GM12878 (cell line): ENCODE data around the gene N4BP2L1. TPM values are rescaled to one million over a fixed set of nuclear protein-coding genes. Genes with fewer than 3 reads are reported as not detected.

Source experiments
- ATAC-seq: fragments of 200-7000 bp; cut with Tn5 transposase; 3 replicates; pipeline ENCODE4 v1.9.1; 2020; ENCODE audit warnings: mild to moderate bottlenecking, moderate library complexity
- BruUV-seq: library from RNA; stranded (reverse); fragments of 400-500 nt; replicated peaks from 2 replicates; lab custom pipeline; 2021; lab: Mats Ljungman, UMichigan
- CTCF ChIA-PET: fragments of 300-600 bp; sonication (Branson Sonifier 250); formaldehyde crosslinking; extraction: SDS; loops from one replicate; lab custom pipeline; 2021; ENCODE audit warnings: inconsistent platforms; lab: Yijun Ruan, JAX
- POLR2A ChIA-PET: fragments of 350-600 bp; formaldehyde crosslinking; extraction: SDS; loops from one replicate; lab custom pipeline; 2021; ENCODE audit warnings: inconsistent platforms; lab: Charles Lee
- RAD21 ChIA-PET: fragments of 300-600 bp; sonication (Branson Sonifier 250); formaldehyde crosslinking; loops from one replicate; lab custom pipeline; 2023; ENCODE audit warnings: antibody characterized with exemption; ENCODE audit not compliant: unreplicated experiment; lab: Charles Lee
- SMC1A ChIA-PET: fragments of 300-600 bp; sonication (Branson Sonifier 250); formaldehyde crosslinking; loops from one replicate; lab custom pipeline; 2023; ENCODE audit not compliant: unreplicated experiment, uncharacterized antibody; lab: Charles Lee
- DNase-seq: peaks from one replicate; pipeline ENCODE4 v3.0.0-alpha.2; 2011; ENCODE audit warnings: low read depth, low spot score
- FAIRE-seq: peaks from 3 replicates; lab custom pipeline; 2011; peaks lifted over from hg19 to GRCh38; lab: Jason Lieb, UNC
- H2AFZ ChIP-seq: 2 replicates; pipeline ENCODE4 v1.6.0; 2011; ENCODE audit warnings: low read depth, low read length, control low read depth; ENCODE audit not compliant: control insufficient read depth
- H3K27ac ChIP-seq: 2 replicates; pipeline ENCODE4 v1.5.1; 2011; ENCODE audit warnings: control low read depth; ENCODE audit not compliant: control insufficient read depth, insufficient read depth
- H3K27me3 ChIP-seq, 2 experiments: replicated peaks in 1 of 2; 2 replicates each; pipeline versions ENCODE4 v1.6.0 to v1.6.1; 2011; ENCODE audit warnings: low read length in 1 of 2; ENCODE audit not compliant: control insufficient read depth in 2 of 2, insufficient read depth in 2 of 2
- H3K36me3 ChIP-seq, 2 experiments: 2 replicates each; pipeline ENCODE4 v1.5.1; 2011; ENCODE audit warnings: low read length in 1 of 2; ENCODE audit not compliant: control insufficient read depth in 2 of 2, insufficient read depth in 2 of 2
- H3K4me1 ChIP-seq: 2 replicates; pipeline ENCODE4 v1.6.1; 2011; ENCODE audit warnings: mild to moderate bottlenecking, low read length, moderate library complexity, mixed read lengths; ENCODE audit not compliant: control insufficient read depth, insufficient read depth
- H3K4me2 ChIP-seq: 2 replicates; pipeline ENCODE4 v1.6.0; 2011; ENCODE audit warnings: control low read depth; ENCODE audit not compliant: control insufficient read depth, insufficient read depth
- H3K4me3 ChIP-seq: fragments of 200-600 bp; sonication (generic); 2 replicates; pipeline ENCODE4 v1.5.1; 2016
- H3K79me2 ChIP-seq: 2 replicates; pipeline ENCODE4 v1.6.0; 2011; ENCODE audit warnings: low read length; ENCODE audit not compliant: control insufficient read depth, insufficient read depth
- H3K9ac ChIP-seq: 2 replicates; pipeline ENCODE4 v1.8.0; 2011; ENCODE audit warnings: low read length, control low read depth, mixed read lengths; ENCODE audit not compliant: control insufficient read depth, insufficient read depth
- H3K9me3 ChIP-seq: replicated peaks from 3 replicates; pipeline ENCODE4 v1.5.1; 2011; ENCODE audit warnings: mild to moderate bottlenecking, low read length; ENCODE audit not compliant: control insufficient read depth, insufficient read depth
- H4K20me1 ChIP-seq: 2 replicates; pipeline ENCODE4 v1.6.0; 2011; ENCODE audit not compliant: control insufficient read depth, insufficient read depth
- BCL11A ChIP-seq: IDR thresholded peaks from 2 replicates; pipeline ENCODE4 v1.6.1; 2011; ENCODE audit warnings: low read depth, low read length
- CBX3 ChIP-seq: fragments of 200-600 bp; sonication (generic); IDR thresholded peaks from 2 replicates; pipeline ENCODE4 v1.6.1; 2016; ENCODE audit warnings: low read depth, borderline replicate concordance
- IRF4 ChIP-seq: IDR thresholded peaks from 2 replicates; pipeline ENCODE4 v1.6.1; 2011; ENCODE audit warnings: low read depth, low read length
- IRF5 ChIP-seq: fragments of 450-650 bp; IDR thresholded peaks from 2 replicates; pipeline ENCODE4 v1.6.1; 2017; ENCODE audit warnings: borderline replicate concordance
- NRF1 ChIP-seq: conservative IDR thresholded peaks from 2 replicates; pipeline ENCODE4 v1.6.1; 2011; ENCODE audit warnings: mild to moderate bottlenecking, low read depth, low read length, improper control_type of control experiment
- PKNOX1 ChIP-seq: fragments of 450-650 bp; IDR thresholded peaks from 2 replicates; pipeline ENCODE4 v1.6.1; 2016; ENCODE audit warnings: mild to moderate bottlenecking
- TBL1XR1 ChIP-seq: IDR thresholded peaks from 2 replicates; pipeline ENCODE4 v1.6.1; 2012; ENCODE audit warnings: low read depth, low read length, improper control_type of control experiment
- ZZZ3 ChIP-seq: IDR thresholded peaks from 2 replicates; pipeline ENCODE4 v1.6.1; 2011; ENCODE audit warnings: low read depth; ENCODE audit not compliant: control insufficient read depth, insufficient read length
- WGBS: methylation state at CpG from one replicate; pipeline ENCODE4 v1.1.6; 2016; ENCODE audit warnings: low lambda C conversion rate; ENCODE audit not compliant: insufficient replicate concordance, insufficient coverage; ENCODE audit errors: missing lambda C conversion rate; 5-methylcytosine and 5-hydroxymethylcytosine counted together
- in situ Hi-C: fragments of 300-500 bp; cut with MboI; formaldehyde crosslinking; loops from 9 replicates; pipeline ENCODE4 v1.14.3; 2018; ENCODE audit warnings: mixed read lengths
- intact Hi-C: fragments of 100-400 bp; cut with micrococcal nuclease; formaldehyde crosslinking; loops from one replicate; pipeline ENCODE4 v1.14.2; 2022; ENCODE audit not compliant: unreplicated experiment
- polyA plus RNA-seq, 11 experiments: library from polyadenylated mRNA; depleted of rRNA in 4 of 11; unstranded in 6 of 11; stranded (reverse) in 5 of 11; fragments of >200 nt; fragmentation: Nextera tagmentation in 4 of 11; fragmentation: Illumina TruSeq in 1 of 11; extraction: Ambion mirVana in 4 of 11; extraction: Trizol in 1 of 11; gene quantifications; 1 replicate in 1 of 11; 2 replicates in 10 of 11; pipeline versions ENCODE4 v1.2.1 to v1.2.3, GENCODE V29; 2011 to 2016; ENCODE audit warnings: inconsistent platforms in 2 of 11, missing spikeins in 2 of 11, low read depth in 1 of 11
- total RNA-seq, 4 experiments: library from RNA; depleted of rRNA in 3 of 4; stranded (reverse); fragments of >200 nt in 3 of 4; fragmentation: Illumina TruSeq in 1 of 4; extraction: Trizol in 1 of 4; gene quantifications; 2 replicates each; pipeline versions ENCODE4 v1.2.1 to v1.2.3, GENCODE V29; 2013 to 2021
- TF ChIP-seq, protein P1 (sequence below): fragments of 450-650 bp; formaldehyde crosslinking; IDR thresholded peaks from 2 replicates; pipeline ENCODE4 v1.5.0; 2022; ENCODE audit warnings: mild to moderate bottlenecking, missing genetic modification characterization
- TF ChIP-seq, protein P2 (sequence below): fragments of 450-650 bp; conservative IDR thresholded peaks from 2 replicates; pipeline ENCODE4 v1.6.1; 2017; ENCODE audit warnings: mild to moderate bottlenecking, moderate library complexity

Gene N4BP2L1
- total and polyA plus RNA-seq, 10 of the 15 experiments (the other 5 are each of a cell fraction or from before 2014, with no cell fraction given), result 3.3 to 42.5 (median 16.2) TPM

- ChIA-PET RAD21 (no interaction called here), CTCF (interaction anchor here (1.0 kb wide), 1 partner anchor 16 kb away, joined by 3 read pairs; no protein-coding TSS in a partner anchor), SMC1A (interaction anchor here (0.9 to 1.1 kb wide), 2 partner anchors 17 to 24 kb away, joined by 3 read pairs; no protein-coding TSS in a partner anchor), POLR2A (interaction anchor here (2.4 kb wide), 1 partner anchor 11 kb away, joined by 10 read pairs; no protein-coding TSS in a partner anchor)
- Histone ChIP-seq H3K9me3 (no peaks in the 10 kb centered on the region), H3K4me3 (no peak overlapping the region), H3K27ac (no peak overlapping the region), H3K79me2 (peaks cover 20% of the 10 kb centered on the region), H2AFZ (no peak overlapping the region), H3K9ac (no peak overlapping the region), H3K36me3 (no peaks in the 10 kb centered on the region), H3K27me3 (no peaks in the 10 kb centered on the region), H3K4me1 (peaks cover 13% of the 10 kb centered on the region), H3K4me2 (no peak overlapping the region), H4K20me1 (no peaks in the 10 kb centered on the region)
- WGBS, result 90% methylated on average over 5 of the region's 5 CpGs
- in situ Hi-C loops (loop anchor here (25.0 kb wide), 1 partner anchor 1106 kb away; no protein-coding TSS in a partner anchor), intact Hi-C loops (no loop called here)
- BruUV-seq, result no TSS peak
- FAIRE-seq, result no peak
- no peak for ATAC-seq
- TF ChIP-seq PKNOX1, result no peak
- TF ChIP-seq, protein P1, sequence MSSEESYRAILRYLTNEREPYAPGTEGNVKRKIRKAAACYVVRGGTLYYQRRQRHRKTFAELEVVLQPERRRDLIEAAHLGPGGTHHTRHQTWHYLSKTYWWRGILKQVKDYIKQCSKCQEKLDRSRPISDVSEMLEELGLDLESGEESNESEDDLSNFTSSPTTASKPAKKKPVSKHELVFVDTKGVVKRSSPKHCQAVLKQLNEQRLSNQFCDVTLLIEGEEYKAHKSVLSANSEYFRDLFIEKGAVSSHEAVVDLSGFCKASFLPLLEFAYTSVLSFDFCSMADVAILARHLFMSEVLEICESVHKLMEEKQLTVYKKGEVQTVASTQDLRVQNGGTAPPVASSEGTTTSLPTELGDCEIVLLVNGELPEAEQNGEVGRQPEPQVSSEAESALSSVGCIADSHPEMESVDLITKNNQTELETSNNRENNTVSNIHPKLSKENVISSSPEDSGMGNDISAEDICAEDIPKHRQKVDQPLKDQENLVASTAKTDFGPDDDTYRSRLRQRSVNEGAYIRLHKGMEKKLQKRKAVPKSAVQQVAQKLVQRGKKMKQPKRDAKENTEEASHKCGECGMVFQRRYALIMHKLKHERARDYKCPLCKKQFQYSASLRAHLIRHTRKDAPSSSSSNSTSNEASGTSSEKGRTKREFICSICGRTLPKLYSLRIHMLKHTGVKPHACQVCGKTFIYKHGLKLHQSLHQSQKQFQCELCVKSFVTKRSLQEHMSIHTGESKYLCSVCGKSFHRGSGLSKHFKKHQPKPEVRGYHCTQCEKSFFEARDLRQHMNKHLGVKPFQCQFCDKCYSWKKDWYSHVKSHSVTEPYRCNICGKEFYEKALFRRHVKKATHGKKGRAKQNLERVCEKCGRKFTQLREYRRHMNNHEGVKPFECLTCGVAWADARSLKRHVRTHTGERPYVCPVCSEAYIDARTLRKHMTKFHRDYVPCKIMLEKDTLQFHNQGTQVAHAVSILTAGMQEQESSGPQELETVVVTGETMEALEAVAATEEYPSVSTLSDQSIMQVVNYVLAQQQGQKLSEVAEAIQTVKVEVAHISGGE (CRISPR knock-in tag), result no peak
- TF ChIP-seq TBL1XR1, result no peak
- no peak for TF ChIP-seq IRF5
- no peak for TF ChIP-seq IRF4
- no peak for TF ChIP-seq NRF1
- TF ChIP-seq ZZZ3, result no peak
- TF ChIP-seq CBX3, result no peak
- no peak for TF ChIP-seq BCL11A
- TF ChIP-seq, protein P2, sequence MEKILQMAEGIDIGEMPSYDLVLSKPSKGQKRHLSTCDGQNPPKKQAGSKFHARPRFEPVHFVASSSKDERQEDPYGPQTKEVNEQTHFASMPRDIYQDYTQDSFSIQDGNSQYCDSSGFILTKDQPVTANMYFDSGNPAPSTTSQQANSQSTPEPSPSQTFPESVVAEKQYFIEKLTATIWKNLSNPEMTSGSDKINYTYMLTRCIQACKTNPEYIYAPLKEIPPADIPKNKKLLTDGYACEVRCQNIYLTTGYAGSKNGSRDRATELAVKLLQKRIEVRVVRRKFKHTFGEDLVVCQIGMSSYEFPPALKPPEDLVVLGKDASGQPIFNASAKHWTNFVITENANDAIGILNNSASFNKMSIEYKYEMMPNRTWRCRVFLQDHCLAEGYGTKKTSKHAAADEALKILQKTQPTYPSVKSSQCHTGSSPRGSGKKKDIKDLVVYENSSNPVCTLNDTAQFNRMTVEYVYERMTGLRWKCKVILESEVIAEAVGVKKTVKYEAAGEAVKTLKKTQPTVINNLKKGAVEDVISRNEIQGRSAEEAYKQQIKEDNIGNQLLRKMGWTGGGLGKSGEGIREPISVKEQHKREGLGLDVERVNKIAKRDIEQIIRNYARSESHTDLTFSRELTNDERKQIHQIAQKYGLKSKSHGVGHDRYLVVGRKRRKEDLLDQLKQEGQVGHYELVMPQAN, result no peak
- no peak for DNase-seq
These were observed 3.4 kb upstream of the N4BP2L1 start for GRCh38 chr13:32431361-32431760.
